ENCODE data around the gene GAB4. TPM values are rescaled to one million over a fixed set of nuclear protein-coding genes. Genes with fewer than 3 reads are reported as not detected.
A peak's percentile ranks its signal among the peaks of the same experiment; 100 is the strongest.
"Not testable (repeated sequence)": the region's sequence is repeated elsewhere in the genome, so short reads cannot be mapped to it uniquely, and the experiment has no call there.

Gene GAB4
- total RNA-seq, 1 donor from 2014 or later, result not detected

DNA sequence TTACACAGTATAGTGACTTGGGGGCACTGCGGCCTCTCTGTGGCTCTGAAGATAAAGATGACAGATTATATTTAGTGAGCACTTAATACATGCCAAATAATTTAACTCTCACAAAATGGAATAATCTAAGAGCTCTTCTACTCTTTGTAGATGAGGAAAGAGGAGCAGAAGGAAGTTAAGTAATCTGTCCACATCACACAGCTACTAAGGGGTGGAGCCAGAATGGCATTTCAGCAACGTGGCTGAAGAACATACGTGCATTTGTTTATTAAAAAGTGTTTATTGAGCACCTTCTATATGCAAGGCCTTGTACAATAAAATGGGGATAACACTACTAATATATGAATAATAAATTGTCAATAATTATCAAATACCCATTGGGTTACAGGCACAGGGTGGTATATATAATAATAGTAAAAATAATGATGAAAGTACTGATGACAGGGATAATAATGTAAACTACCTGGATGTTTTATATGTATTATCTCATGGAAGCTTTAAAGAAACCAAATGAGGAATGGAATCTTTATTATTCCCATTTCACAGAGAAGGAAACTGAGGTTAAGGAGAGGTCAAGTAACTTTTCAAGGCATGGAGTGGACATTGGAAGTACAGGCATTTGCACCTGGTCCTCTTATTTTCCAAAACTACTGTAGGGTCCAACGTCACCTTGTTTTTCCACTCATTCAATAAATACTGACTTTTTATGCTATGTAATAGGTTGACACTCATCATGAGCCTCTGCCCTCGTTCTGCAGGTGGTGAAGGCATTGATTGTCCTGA is 38.7 kb upstream of the GAB4 start:
- Histone ChIP-seq H3K9me3 (no peaks in the 10 kb centered on the region), H3K4me3 (no peak overlapping the region), H3K36me3 (no peaks in the 10 kb centered on the region), H3K4me1 (no peaks in the 10 kb centered on the region), H3K27ac (no peak overlapping the region), H3K27me3 (no peaks in the 10 kb centered on the region)
- no peak for DNase-seq (ENCODE audit: extremely low spot score in 2 of 2)
- intact Hi-C loops (cut with DNase I), result no loop called here
- TF ChIP-seq POLR2A (IDR thresholded peaks at IDR 0.05), result no peak
- no peak for TF ChIP-seq CTCF (IDR thresholded peaks at IDR 0.05)
- TF ChIP-seq POLR2AphosphoS5 (IDR thresholded peaks at IDR 0.05; ENCODE audit: insufficient read depth in 1 of 2, low read depth in 1 of 2), result no peak

DNA sequence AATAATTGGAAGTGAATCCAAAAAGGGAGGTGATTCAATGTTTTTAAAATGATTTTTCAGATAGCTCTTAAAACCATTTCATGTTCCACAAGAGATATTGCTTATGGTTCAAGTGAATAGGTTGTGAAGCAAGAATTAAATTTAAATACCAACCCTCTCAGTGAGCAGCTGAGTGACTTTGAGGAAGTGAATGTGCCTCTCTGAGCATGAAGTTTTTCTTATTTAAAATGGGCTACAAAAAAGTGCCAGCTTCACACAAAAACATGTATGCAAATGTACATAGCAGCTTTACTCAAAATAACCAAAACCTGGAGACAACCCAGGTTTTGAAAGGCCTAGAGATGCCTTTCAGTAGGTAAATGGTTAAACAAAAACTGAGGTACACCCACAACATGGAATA is 35.5 kb upstream of the GAB4 start:
- intact Hi-C loops (cut with DNase I), result no loop called here
- Histone ChIP-seq H3K36me3 (no peaks in the 10 kb centered on the region), H3K27ac (no peak overlapping the region), H3K4me3 (no peak overlapping the region), H3K27me3 (no peaks in the 10 kb centered on the region), H3K4me1 (no peaks in the 10 kb centered on the region), H3K9me3 (no peaks in the 10 kb centered on the region)
- TF ChIP-seq CTCF (IDR thresholded peaks at IDR 0.05), result no peak
- no peak for TF ChIP-seq POLR2AphosphoS5 (IDR thresholded peaks at IDR 0.05; ENCODE audit: insufficient read depth in 1 of 2, low read depth in 1 of 2)
- no peak for TF ChIP-seq POLR2A (IDR thresholded peaks at IDR 0.05)
- no peak for DNase-seq (ENCODE audit: extremely low spot score in 2 of 2)

DNA sequence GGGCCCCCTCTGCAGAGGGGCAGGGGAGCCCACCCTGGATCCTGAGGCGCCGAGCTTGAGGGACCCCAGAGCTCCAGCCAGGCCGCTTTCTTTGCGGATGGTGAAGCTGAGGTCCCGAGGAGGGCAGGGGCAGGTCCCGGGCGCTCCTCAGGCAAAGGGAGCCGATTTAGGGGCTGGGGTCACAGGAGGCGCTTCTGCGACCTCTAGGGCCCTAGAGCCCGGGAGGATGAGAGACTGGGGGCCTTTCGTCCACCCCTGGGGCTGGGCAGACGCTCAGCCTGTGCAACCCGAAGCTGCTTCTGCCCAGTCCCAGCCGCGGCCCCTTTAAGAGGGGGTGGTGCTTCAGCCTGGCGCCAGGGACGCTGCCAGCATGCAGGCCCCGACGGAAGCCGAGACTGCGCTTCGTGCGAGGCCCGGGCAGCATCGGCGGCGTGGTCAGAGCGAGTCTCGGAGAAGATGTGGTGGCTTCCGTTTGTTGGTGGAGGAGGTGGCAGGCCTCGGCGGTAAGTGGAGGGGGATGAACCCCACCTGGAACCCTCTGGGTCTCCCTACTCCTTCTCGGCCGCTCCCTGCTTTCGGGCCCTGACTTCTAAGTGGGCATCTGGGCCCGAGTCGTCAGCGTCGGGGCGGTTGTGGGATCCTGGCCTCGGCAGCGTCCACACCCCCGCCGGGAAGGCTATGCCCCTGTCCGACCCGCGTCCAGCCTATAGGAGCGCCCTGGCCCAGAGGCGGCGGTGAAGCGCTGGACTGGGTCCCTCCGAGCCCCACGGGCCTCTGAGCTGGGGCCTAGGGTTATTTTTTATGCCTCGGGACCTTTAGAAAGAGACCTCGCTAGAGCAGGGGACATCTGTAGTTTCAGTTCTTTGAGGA is 29.1 kb upstream of the GAB4 start:
- H3K4me1 ChIP-seq; H3K36me3 ChIP-seq; DNase-seq (ENCODE audit: extremely low spot score in 2 of 2); H3K9me3 ChIP-seq; H3K27ac ChIP-seq; H3K27me3 ChIP-seq; intact Hi-C loops (cut with DNase I): not testable (repeated sequence)
- peak overlapping the region; percentile 40 to 41 for H3K4me3 ChIP-seq

DNA sequence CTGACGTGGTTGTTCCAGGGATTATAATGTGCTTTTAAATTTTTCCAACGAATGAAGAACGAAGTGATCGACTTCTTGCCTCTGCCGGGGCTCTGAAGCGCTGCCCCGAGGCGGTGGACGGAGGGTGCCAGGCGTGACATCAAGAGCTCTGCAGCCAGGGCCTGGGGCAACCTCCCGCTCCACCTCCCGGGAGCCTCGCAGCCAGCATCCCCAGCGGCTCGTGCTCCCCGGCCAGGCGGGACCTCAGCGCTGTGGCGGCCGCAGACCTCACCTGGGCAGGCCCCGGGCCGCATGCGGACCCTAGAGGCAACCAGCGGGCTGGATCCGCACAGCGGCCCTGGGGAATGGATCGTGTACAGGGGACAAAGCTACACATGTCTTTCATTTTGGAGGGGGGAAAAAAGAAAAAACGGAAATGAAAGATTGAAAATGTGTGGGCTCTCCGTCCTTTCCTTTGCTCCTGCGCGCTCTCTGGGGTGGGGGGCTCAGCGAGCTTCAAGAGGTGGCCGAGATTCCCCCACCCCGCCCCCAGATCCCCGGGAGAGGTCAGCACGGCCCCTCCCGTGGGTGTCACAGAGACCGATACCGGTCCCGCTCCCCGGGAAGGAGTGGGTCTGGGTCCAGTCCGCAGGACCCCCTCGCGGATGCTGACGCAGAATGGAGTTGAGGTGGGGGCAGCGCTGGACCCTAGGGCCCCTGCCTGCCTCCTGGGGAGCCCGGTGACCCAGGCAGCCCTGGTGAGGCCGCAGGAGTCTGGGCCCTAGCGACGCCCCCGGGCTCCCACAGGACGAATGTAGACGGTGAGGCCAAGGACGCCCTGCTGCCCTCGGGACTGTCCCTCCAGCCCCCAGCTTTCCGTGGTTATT is 28.2 kb upstream of the GAB4 start:
- peak overlapping the region; percentile 40 to 41 for H3K4me3 ChIP-seq
- H3K9me3 ChIP-seq; H3K36me3 ChIP-seq; H3K27ac ChIP-seq; H3K4me1 ChIP-seq; intact Hi-C loops (cut with DNase I); DNase-seq (ENCODE audit: extremely low spot score in 2 of 2); H3K27me3 ChIP-seq: not testable (repeated sequence)

DNA sequence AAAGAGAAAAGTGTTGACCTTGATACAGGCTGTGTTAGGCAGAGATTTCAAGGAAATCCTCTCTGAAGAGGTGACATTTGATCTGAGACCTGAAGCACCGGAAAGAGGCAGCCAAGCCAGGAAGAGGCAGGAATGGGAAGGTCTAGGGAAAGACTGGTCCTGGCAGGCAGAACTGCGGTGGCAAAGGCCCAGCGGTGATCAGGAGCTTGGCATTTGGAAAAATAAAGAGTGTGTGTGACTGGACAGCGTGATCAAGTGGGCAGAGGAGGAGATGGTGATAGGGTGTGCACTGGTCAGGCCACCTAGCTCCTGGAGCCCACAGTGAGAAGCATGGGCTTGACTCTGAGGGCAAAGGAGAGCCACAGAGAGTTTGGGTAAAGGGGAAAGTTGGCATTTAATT is 27.2 kb upstream of the GAB4 start:
- Histone ChIP-seq H3K4me1 (no peaks in the 10 kb centered on the region), H3K27me3 (no peaks in the 10 kb centered on the region), H3K4me3 (no peak overlapping the region), H3K9me3 (no peaks in the 10 kb centered on the region), H3K36me3 (no peaks in the 10 kb centered on the region), H3K27ac (no peak overlapping the region)
- no peak for DNase-seq (ENCODE audit: extremely low spot score in 2 of 2)
- intact Hi-C loops (cut with DNase I), result no loop called here
- TF ChIP-seq POLR2AphosphoS5 (IDR thresholded peaks at IDR 0.05; ENCODE audit: insufficient read depth in 1 of 2, low read depth in 1 of 2), result no peak
- TF ChIP-seq POLR2A (IDR thresholded peaks at IDR 0.05), result no peak
- TF ChIP-seq CTCF (IDR thresholded peaks at IDR 0.05), result no peak

- H3K27me3 ChIP-seq; H3K9me3 ChIP-seq; DNase-seq (ENCODE audit: extremely low spot score in 2 of 2); intact Hi-C loops (cut with DNase I); H3K4me1 ChIP-seq; H3K27ac ChIP-seq; H3K36me3 ChIP-seq; H3K4me3 ChIP-seq: not testable (repeated sequence)
Measured at GRCh38 chr22:17034532-17034931, 26.5 kb upstream of the GAB4 start.

DNA sequence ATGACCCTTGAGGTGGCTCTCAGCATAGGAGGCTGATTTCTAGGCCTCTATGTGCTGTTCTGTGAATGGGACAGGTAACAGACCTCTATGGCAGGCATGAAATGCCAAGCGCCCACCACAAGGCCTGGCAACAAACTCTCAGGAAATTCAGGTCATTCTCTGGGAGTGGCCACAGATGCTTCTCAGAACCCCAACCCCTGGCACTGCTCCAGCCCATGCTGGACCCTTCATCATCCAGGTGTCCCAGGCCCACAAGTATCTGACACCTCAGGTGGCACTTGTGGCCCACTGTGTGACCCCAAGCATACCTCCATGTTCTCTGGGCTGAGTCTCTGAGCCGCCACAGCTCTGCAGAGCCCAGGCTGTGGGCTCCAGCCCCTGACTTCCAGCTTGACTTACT is 24.3 kb upstream of the GAB4 start:
- H3K4me3 ChIP-seq; H3K9me3 ChIP-seq; H3K36me3 ChIP-seq; H3K27me3 ChIP-seq; DNase-seq (ENCODE audit: extremely low spot score in 2 of 2); H3K4me1 ChIP-seq; H3K27ac ChIP-seq; intact Hi-C loops (cut with DNase I): not testable (repeated sequence)

DNA sequence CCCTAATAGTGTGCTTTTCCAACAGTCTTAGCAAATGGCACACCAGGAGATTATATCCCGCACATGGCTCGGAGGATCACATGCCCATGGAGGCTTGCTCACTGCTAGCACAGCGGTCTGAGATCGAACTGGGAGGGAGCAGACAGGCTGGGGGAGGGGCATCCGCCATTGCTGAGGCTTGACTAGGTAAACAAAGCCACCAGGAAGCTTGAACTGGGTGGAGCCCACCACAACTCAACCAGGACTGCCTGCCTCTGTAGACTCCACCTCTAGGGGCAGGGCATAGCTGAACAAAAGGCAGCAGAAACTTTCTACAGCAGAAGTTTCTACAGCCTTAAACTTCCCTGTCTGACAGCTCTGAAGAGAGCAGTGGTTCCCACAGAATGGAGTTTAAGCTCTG is 16.4 kb upstream of the GAB4 start:
- H3K4me3 ChIP-seq; H3K4me1 ChIP-seq; intact Hi-C loops (cut with DNase I): not testable (repeated sequence)

DNA sequence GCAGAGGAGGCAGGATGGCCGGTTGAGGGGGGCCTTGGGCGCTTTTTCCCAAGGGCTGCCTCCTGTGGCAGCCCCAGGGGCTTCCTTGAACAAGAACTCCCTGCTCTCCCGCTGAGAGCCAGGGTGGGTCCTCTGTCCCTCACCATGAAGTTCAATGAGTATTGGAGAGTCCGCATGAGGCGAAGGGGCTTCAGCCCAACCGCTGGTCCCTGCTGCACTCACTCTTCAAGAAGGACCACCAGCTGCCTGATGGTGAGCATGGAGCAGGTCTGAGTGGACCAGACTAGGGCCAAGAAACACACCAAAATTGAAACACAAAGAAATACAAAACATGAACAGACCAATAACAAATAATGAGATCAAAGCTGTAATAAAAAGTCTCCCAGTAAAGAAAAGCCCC is 7.5 kb upstream of the GAB4 start:
- H3K27me3 ChIP-seq; H3K4me3 ChIP-seq; intact Hi-C loops (cut with DNase I); H3K4me1 ChIP-seq; DNase-seq (ENCODE audit: extremely low spot score in 2 of 2); H3K36me3 ChIP-seq; H3K27ac ChIP-seq; H3K9me3 ChIP-seq: not testable (repeated sequence)

More for the DNA sequence above, 16.4 kb upstream of the GAB4 start:
- H3K27ac ChIP-seq; H3K27me3 ChIP-seq; H3K36me3 ChIP-seq; DNase-seq (ENCODE audit: extremely low spot score in 2 of 2); H3K9me3 ChIP-seq: not testable (repeated sequence)

Data from vagina (tissue), 2 donors.